GM23248 (cell line): Measurements from ENCODE around the gene OSGIN1.

Experiments used
- EZH2 ChIP-seq: fragments of 200-600 bp; sonication (generic); IDR thresholded peaks from 2 replicates; pipeline ENCODE4 v1.6.1; 2018; ENCODE audit warnings: antibody characterized with exemption, mild to moderate bottlenecking; ENCODE audit not compliant: insufficient read depth, poor library complexity, severe bottlenecking
- EZH2phosphoT487 ChIP-seq: fragments of 200-600 bp; sonication (generic); IDR thresholded peaks from 2 replicates; pipeline ENCODE4 v1.6.1; 2018; ENCODE audit warnings: antibody characterized with exemption, moderate library complexity, mild to moderate bottlenecking, low read depth; ENCODE audit not compliant: insufficient read depth

- TF ChIP-seq EZH2 (no peak), EZH2phosphoT487 (no peak)
Observed at GRCh38 chr16:83917152-83918120, 35.6 kb upstream of the OSGIN1 start.
